ENCODE measurements around the gene CDKN2B-AS1. TPM values are rescaled to one million over a fixed set of nuclear protein-coding genes. Genes with fewer than 3 reads are reported as not detected.

CDKN2B-AS1 gene
- total RNA-seq, 1 experiment from 2014 or later: 7.5 TPM

Other genes with a start within 250 kb of the CDKN2B-AS1 start
- gene MTAP, start 192.2 kb upstream of the CDKN2B-AS1 start, total RNA-seq (2014; rRNA removed; shearing (Covaris generic)): 5.9 and 20.3 TPM in 2 replicates
- gene CDKN2A, start 399 bp upstream of the CDKN2B-AS1 start, total RNA-seq (2014; rRNA removed; shearing (Covaris generic)): 198 and 290 TPM in 2 replicates
- gene CDKN2B, start 14.5 kb downstream of the CDKN2B-AS1 start, total RNA-seq (2014; rRNA removed; shearing (Covaris generic)): 22.3 and 29.6 TPM in 2 replicates